ENCODE results near the gene TRIO.
"Not testable (repeated sequence)": the region's sequence is repeated elsewhere in the genome, so short reads cannot be mapped to it uniquely, and the experiment has no call there.

The TRIO gene

GRCh38 chr5:14420101-14420811 is 277.1 kb downstream of the TRIO start:
- no peak for DNase-seq

GRCh38 chr5:14421851-14422250 is 278.7 kb downstream of the TRIO start:
- DNase-seq = no peak

GRCh38 chr5:14424011-14424685 is 281.0 kb downstream of the TRIO start:
- no peak for DNase-seq

GRCh38 chr5:14425559-14425958 is 282.4 kb downstream of the TRIO start:
- DNase-seq = no peak

- DNase-seq = no peak
These were observed 283.4 kb downstream of the TRIO start for GRCh38 chr5:14426521-14426920.

GRCh38 chr5:14428302-14429081 is 285.4 kb downstream of the TRIO start:
- no peak for DNase-seq

- no peak for DNase-seq
These were observed 286.2 kb downstream of the TRIO start for GRCh38 chr5:14429101-14430050.

GRCh38 chr5:14431534-14431933 is 288.4 kb downstream of the TRIO start:
- DNase-seq = no peak

GRCh38 chr5:14432931-14433589 is 289.9 kb downstream of the TRIO start:
- DNase-seq = no peak

- DNase-seq = no peak
These were observed 292.3 kb downstream of the TRIO start for GRCh38 chr5:14435481-14435880.

GRCh38 chr5:14436122-14436521 is 293.0 kb downstream of the TRIO start:
- DNase-seq = not testable (repeated sequence)

- no peak for DNase-seq
These were observed 293.8 kb downstream of the TRIO start for GRCh38 chr5:14436801-14437542.

GRCh38 chr5:14438195-14438606 is 295.1 kb downstream of the TRIO start:
- no peak for DNase-seq

GRCh38 chr5:14439087-14439871 is 296.1 kb downstream of the TRIO start:
- DNase-seq = no peak

- DNase-seq = no peak
These were observed 297.1 kb downstream of the TRIO start for GRCh38 chr5:14440223-14440581.

- no peak for DNase-seq
These were observed 297.7 kb downstream of the TRIO start for GRCh38 chr5:14440582-14441431.

GRCh38 chr5:14441641-14442040 is 298.5 kb downstream of the TRIO start:
- no peak for DNase-seq

- no peak for DNase-seq
These were observed 299.4 kb downstream of the TRIO start for GRCh38 chr5:14442536-14442935.

GRCh38 chr5:14443671-14444093 is 300.5 kb downstream of the TRIO start:
- no peak for DNase-seq

GRCh38 chr5:14444161-14444560 is 301.0 kb downstream of the TRIO start:
- no peak for DNase-seq

Measured in DMS 273 treated with DMSO at 0.1 percent for 48 hours (cell line).